ENCODE measurements around the gene HID1.
A peak's percentile ranks its signal among the peaks of the same experiment; 100 is the strongest.
"Not testable (repeated sequence)": the region's sequence is repeated elsewhere in the genome, so short reads cannot be mapped to it uniquely, and the experiment has no call there.

The HID1 gene

DNA sequence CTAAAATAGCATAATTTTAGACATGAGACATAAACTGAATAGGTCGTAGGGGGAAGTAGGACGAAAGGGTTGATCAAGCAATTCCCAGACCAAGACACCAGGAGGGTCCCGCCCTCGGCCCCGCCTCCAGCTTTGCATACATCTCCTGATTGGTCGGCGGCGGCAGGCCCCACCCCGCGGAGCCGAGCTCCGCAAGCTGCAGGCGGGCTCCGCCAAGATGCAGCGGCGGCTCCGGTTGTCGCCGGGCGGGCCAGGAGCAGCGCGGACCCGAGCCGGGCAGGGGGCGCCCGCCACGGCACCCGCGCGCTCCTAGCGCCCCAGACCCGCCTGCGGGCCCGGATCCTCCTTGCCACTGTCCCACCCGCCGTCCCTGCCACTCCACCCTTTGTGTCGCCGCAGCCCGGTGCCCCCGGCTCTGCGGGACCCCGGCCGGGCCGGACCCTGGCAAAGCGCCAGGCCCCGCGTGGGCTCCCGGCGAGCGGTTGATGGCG lies 14.9 kb upstream of the HID1 start, which contains the start of gene CDR2L:
CDR2L (plus strand) TSS at position 215 of the 491 bp plus-strand sequence. CDS start 412 bp downstream, outside the sequence.
- H3K9me3 Mint-ChIP-seq, result no peaks in the 10 kb centered on the region
- peak within 1 kb of the TSS; percentile 84 to 87 for H3K4me3 Mint-ChIP-seq
- H3K4me1 Mint-ChIP-seq, result peaks cover 7 to 21% of the 10 kb centered on the region in 2 donors
- H3K27me3 Mint-ChIP-seq, result peaks cover 21 to 50% of the 10 kb centered on the region in 2 donors
- DNase-seq (peak; percentile 88), ATAC-seq (replicated peaks) (peak; percentile 97 to 98)
- no peaks in the 10 kb centered on the region for H3K36me3 Mint-ChIP-seq
- H3K27ac Mint-ChIP-seq, result peak within 1 kb of the TSS; percentile 91

DNA sequence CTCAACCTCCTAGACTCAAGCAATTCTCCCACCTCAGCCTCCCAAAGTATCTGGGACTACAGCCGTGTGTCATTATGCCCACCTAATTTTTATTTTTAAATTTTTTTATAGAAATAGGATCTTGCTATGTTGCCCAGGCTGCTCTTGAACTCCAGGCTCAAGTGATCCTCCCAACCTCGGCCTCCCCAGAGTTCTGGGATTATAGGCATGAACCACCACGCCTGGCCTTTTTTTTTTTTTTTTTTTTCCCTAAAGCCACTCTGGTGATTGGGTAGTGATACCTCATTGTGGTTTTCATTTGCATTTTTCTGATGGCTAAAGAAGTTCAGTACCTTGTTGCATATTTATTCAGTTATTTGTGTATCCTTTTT lies 13.6 kb upstream of the HID1 start:
- Mint-ChIP-seq H3K4me1 (peaks cover 12 to 29% of the 10 kb centered on the region in 2 donors), H3K27ac (no peak overlapping the region), H3K27me3 (peaks cover 18 to 40% of the 10 kb centered on the region in 2 donors), H3K4me3 (no peak overlapping the region), H3K9me3 (no peaks in the 10 kb centered on the region), H3K36me3 (no peaks in the 10 kb centered on the region)
- no peak for ATAC-seq (replicated peaks)
- no peak for DNase-seq

DNA sequence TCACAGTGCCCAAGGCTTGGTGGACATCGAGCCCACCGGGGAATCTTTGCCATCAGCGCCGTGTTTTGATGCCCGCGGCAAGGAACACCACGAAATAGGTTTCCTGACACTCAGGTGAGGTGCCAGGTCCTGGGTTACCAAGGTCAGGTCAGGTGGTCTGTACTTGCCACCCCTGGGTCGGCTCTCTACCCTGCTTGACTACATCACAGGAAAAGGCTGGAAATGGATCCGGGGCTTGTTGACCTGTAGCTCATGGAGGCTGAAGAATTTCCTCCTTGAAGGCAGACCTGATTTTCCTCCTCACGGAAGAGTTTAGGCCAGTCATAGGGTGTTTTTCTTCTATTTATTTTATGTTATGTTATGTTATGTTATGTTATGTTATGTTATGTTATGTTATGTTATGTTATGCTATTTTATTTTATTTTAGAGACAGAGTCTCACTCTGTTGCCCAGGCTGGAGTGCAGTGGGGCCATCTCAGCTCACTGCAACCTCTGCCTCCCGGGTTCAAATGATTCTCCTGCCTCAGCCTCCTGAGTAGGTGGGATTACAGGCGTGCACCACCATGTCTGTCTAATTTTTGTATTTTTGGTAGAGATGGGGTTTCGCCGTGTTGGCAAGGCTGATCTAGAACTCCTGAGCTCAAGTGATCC lies 10.2 kb upstream of the HID1 start:
- DNase-seq; H3K9me3 Mint-ChIP-seq; H3K27ac Mint-ChIP-seq; ATAC-seq (replicated peaks); H3K36me3 Mint-ChIP-seq: not testable (repeated sequence)
- peaks cover 23 to 24% of the 10 kb centered on the region in 2 donors for H3K27me3 Mint-ChIP-seq
- H3K4me3 Mint-ChIP-seq, result peak overlapping the region; percentile 87 to 89
- peaks cover 12 to 27% of the 10 kb centered on the region in 2 donors for H3K4me1 Mint-ChIP-seq

DNA sequence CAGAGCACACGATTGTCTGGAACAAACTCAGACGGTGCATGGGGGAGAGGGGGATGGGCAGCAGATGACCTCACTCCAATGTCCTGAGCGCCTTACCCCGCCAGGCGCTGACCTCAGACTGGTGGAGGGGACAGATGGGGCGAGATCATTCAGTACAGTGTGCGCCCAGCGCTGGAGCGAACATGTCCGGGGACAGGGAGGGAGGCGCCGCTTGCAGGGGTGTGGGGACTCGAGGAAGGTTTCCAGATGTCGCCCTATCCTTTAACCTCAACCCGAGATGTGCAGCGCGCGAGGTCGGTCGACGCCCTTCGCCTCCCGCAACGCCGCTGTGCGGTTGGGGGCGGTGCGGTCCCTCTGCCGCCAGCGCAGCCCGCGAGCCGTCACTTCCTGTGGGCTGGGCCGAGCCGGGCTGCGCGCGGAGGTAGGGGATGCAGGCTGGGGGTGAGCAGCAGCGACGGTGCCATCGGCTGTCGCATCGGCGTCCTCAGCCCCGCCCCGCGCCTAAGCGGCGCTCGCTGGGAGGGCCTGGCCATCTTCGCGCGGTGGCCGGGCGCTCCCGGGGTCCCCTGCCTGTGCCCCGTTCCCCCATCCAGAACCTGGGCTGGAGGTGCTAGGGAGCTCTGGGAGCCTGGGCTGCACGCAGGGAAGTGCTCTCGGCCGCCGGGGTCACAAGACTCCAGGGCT lies 9.6 kb upstream of the HID1 start:
- H3K27ac Mint-ChIP-seq, result peak overlapping the region; percentile 70
- ATAC-seq (replicated peaks), result peak; percentile 93 to 96
- H3K36me3 Mint-ChIP-seq, result no peaks in the 10 kb centered on the region
- DNase-seq, result peak; percentile 37
- peaks cover 25 to 26% of the 10 kb centered on the region in 2 donors for H3K27me3 Mint-ChIP-seq
- H3K4me1 Mint-ChIP-seq, result peaks cover 11 to 24% of the 10 kb centered on the region in 2 donors
- no peaks in the 10 kb centered on the region for H3K9me3 Mint-ChIP-seq
- H3K4me3 Mint-ChIP-seq, result peak overlapping the region; percentile 87 to 89

DNA sequence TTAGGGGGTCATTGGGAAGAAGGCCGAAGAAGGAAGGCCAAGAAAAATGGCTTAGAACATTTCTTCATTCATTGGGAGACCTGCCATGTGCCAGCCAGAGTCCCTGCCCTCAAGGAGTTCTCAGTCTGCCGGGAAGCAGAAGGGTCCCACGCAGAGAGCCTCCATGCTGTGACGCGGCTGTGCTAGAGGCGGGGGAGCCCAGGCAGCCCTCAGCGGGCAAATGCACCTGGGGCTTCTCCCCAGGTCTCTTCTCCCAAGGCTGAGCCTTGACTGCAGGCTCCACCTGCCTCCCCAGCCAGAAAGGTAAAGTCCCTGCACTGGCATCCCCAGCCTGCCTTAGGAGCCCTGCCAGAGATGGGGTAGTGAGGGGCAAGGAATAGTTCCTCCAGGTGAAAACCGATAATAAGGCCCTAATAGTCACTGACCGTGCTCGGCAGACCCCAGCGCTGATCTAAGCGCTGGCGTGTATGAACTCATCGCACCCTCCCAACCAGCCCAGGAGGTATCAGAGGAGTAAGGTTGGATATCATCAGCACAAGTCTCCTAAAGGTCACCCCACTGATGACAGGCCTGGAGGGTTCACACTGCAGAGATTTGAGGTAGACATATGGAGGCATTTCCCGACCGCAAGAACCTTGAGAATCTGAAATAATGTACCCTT lies 8.9 kb upstream of the HID1 start:
- Mint-ChIP-seq H3K4me3 (peak overlapping the region; percentile 87 to 89), H3K27me3 (peaks cover 25 to 26% of the 10 kb centered on the region in 2 donors), H3K4me1 (peaks cover 8 to 18% of the 10 kb centered on the region in 2 donors), H3K9me3 (no peaks in the 10 kb centered on the region), H3K27ac (peak overlapping the region; percentile 70), H3K36me3 (no peaks in the 10 kb centered on the region)
- DNase-seq (no peak), ATAC-seq (replicated peaks) (peak in 1 of 2 donors; percentile 3)

DNA sequence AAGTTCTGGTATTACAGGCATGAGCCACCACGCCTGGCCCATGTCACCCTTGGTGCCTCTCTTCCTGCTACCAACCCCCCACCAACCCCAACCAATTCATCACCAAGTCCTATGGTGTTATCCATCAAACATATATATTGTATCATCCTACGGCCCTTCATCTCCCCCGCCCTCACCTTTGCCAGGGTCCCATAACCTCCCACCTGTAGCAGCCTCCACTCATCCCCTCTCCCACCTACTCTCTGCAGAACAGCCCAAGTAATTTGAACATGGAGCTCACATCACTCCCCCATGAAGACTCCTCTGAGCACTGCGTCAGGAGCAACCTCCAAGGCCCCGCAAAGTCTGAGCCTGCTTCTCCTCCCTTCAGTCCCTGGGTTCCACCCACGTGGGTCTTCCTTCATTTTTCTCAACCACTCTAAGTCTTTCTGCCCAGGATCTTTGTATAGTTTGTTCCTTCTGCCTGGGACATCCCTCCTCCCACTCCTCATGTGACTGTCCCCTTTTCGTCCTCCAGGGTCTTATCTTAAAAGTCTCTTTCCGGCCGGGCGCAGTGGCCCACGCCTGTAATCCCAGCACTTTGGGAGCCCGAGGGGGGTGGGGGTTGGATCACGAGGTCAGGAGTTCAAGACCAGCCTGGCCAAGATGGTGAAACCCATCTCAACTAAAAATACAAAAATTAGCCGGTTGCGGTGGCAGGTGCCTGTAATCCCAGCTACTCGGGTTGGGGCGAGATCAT lies 7.0 kb upstream of the HID1 start:
- Mint-ChIP-seq H3K27ac (no peak overlapping the region), H3K9me3 (no peaks in the 10 kb centered on the region), H3K36me3 (no peaks in the 10 kb centered on the region), H3K4me3 (no peak overlapping the region), H3K27me3 (peaks cover 17 to 25% of the 10 kb centered on the region in 2 donors), H3K4me1 (peaks cover 8 to 18% of the 10 kb centered on the region in 2 donors)
- DNase-seq, result no peak
- ATAC-seq (replicated peaks), result no peak

DNA sequence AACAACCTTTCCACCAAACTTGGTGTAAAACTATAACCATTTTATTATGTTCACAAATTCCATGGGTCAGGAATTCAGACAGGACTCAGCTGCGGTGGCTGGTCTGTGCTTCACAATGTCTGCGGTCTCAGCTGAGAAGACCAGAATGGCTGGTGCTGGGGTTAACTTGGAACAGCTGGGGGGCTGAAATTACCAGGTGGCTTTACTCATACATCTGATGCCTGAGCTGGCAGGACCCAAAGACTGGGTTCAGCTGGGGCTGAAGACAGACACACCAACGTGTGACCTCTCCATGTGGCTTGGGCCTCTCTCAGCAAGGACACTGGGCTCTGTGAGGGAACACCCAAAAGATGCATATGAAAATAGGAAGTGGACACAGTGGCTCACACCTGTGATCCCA lies 5.7 kb upstream of the HID1 start:
- Mint-ChIP-seq H3K36me3 (no peaks in the 10 kb centered on the region), H3K4me3 (no peak overlapping the region), H3K27ac (peak overlapping the region; percentile 20), H3K9me3 (no peaks in the 10 kb centered on the region), H3K4me1 (peaks cover 8 to 18% of the 10 kb centered on the region in 2 donors), H3K27me3 (peaks cover 30% of the 10 kb centered on the region in 2 donors)
- DNase-seq (no peak), ATAC-seq (replicated peaks) (no peak)

DNA sequence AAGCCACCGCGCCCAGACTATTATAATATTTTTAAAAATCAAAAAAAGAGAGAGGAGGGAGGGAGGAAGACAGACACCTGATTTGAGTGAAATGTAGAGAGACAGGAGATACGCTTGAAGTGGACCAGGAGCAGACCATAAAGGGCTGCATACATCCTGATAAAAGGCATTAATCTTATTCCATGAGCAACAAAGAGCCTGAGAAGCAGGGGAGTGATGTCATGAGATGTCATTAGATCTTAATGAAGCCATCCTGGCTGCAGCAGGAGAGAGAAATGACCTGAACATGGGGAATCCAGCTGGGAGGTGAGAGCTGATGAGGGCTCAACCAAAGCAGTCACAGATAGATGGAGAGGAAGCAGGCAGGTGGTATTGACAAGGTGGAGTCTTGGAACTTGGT lies 5.2 kb upstream of the HID1 start:
- peaks cover 35% of the 10 kb centered on the region in 2 donors for H3K27me3 Mint-ChIP-seq
- DNase-seq, result no peak
- H3K4me3 Mint-ChIP-seq, result no peak overlapping the region
- peaks cover 11 to 22% of the 10 kb centered on the region in 2 donors for H3K4me1 Mint-ChIP-seq
- no peaks in the 10 kb centered on the region for H3K9me3 Mint-ChIP-seq
- H3K27ac Mint-ChIP-seq, result no peak overlapping the region
- H3K36me3 Mint-ChIP-seq, result no peaks in the 10 kb centered on the region
- no peak for ATAC-seq (replicated peaks)

DNA sequence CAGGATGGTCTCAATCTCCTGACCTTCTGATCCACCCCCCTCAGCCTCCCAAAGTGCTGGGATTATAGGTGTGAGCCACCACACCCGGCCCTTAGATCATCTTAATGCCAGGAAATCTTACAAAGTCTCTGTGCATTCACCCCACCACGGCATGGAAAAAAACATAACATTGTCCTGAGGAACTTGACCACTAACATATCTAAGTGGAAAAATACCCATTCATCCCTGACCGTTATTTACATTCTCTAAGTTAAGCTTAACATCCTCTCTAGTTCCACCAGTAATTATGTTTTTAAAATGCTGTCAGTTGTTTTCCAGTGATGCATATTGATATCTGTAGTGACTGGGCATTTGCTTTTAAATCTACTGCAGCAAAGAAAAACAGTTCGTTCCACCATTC lies 3.4 kb upstream of the HID1 start:
- Mint-ChIP-seq H3K27ac (no peak overlapping the region), H3K27me3 (peaks cover 44 to 48% of the 10 kb centered on the region in 2 donors), H3K4me3 (no peak overlapping the region), H3K36me3 (no peaks in the 10 kb centered on the region), H3K4me1 (peaks cover 11 to 19% of the 10 kb centered on the region in 2 donors), H3K9me3 (no peaks in the 10 kb centered on the region)
- ATAC-seq (replicated peaks) (no peak), DNase-seq (no peak)

DNA sequence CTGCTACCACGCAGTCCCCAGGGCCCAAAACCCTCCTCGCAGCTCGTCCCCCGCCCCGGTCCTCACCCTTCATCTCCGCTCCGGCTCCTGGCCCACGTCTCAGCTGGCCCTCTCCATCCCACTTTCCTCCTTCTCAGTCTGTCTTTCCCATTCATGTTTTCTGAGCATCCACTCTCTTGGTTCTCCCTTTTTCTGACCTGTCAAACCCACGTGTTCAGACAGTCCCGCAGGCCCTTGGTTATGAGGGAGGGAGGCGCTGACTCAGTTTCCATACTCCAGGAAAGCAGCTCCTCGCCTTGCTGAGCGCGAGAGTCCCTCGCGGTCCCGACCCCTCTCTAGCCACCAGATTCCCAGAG lies 392 bp upstream of the HID1 start:
- peak overlapping the region; percentile 86 for H3K27ac Mint-ChIP-seq
- H3K36me3 Mint-ChIP-seq, result no peaks in the 10 kb centered on the region
- DNase-seq (no peak), ATAC-seq (replicated peaks) (no peak)
- peak overlapping the region; percentile 83 to 84 for H3K4me3 Mint-ChIP-seq
- peaks cover 11 to 15% of the 10 kb centered on the region in 2 donors for H3K4me1 Mint-ChIP-seq
- no peaks in the 10 kb centered on the region for H3K9me3 Mint-ChIP-seq
- peaks cover 28 to 48% of the 10 kb centered on the region in 2 donors for H3K27me3 Mint-ChIP-seq

DNA sequence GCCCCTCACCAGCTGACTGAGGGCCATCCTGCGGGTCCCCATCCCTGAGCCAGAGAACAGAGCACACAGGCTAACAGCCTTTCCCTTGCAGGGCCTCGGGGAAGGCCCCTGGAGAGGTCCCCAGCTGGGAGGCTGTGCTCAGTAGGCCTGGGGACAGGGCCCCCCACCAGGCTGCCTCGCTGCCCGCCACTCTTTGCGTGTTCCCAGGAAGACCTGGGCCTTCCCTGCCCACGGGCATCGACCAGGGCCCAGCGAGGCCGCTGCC lies 785 bp downstream of the HID1 start:
- Mint-ChIP-seq H3K27ac (no peak overlapping the region), H3K4me3 (peak overlapping the region; percentile 53 to 84), H3K9me3 (no peaks in the 10 kb centered on the region), H3K36me3 (no peaks in the 10 kb centered on the region), H3K27me3 (peaks cover 25 to 45% of the 10 kb centered on the region in 2 donors), H3K4me1 (peaks cover 8 to 15% of the 10 kb centered on the region in 2 donors)
- no peak for DNase-seq
- peak; percentile 8 to 17 for ATAC-seq (replicated peaks)

DNA sequence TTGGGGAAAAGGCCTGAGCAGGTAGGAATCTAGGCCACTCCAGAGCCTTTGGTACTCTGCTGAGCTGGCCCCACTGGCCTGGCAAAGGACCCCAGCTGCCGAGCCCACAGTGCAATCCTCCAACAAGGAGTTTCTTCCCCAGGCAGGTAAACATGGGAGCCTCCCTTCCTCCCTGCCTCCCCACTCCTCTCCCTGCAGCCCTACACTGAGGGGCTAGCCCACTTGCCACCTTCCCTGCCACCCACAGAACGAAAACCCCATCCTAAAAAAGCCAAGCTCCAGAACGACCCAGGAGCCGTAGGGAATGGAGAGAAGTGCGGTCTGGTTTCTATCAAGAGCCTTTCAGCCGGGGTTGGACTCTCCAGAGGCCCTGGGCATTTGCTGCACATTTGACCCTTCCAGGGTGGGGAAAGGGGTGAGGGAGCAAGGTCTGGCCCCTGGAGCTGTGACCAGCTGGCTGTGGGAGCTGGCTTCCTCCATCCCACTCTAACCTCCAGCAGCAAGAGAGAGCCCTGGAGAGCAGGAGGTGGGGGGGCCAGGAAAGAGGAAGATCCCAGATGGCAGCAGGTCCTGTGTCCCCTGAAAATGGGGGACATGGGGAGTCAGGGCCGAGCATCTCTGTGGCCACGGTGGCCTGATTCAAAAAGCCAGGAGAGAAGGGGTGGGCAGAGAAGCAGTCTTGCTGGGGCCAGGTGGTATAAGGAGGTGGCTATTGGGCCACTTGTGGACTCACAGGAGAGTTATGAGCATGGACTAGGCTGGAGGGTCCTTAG lies 1.3 kb downstream of the HID1 start:
- DNase-seq (no peak), ATAC-seq (replicated peaks) (no peak)
- Mint-ChIP-seq H3K27me3 (peaks cover 25 to 45% of the 10 kb centered on the region in 2 donors), H3K27ac (no peak overlapping the region), H3K4me3 (peak overlapping the region; percentile 48 to 84), H3K9me3 (no peaks in the 10 kb centered on the region), H3K4me1 (peaks cover 8 to 15% of the 10 kb centered on the region in 2 donors), H3K36me3 (no peaks in the 10 kb centered on the region)

DNA sequence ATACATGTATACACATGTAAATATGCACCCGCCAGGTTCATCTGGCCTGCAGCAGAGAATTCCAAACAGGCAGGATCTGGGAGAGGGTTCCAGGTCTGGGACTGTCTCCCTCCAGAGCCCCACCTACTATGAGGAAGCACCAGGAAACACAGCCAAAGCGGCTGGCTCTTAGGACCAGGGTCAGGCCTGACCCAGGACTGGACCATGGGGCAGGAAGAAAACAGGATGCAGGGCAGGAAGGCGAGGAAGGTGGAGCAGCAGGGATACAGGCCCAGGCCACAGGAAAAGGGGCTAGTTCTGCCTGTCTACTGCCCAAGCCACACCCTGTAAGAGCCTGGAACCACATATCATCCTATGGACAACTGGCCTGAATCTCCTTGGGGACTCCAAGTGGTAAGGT lies 2.2 kb downstream of the HID1 start:
- no peaks in the 10 kb centered on the region for H3K9me3 Mint-ChIP-seq
- DNase-seq (no peak), ATAC-seq (replicated peaks) (no peak)
- H3K27ac Mint-ChIP-seq, result no peak overlapping the region
- no peaks in the 10 kb centered on the region for H3K36me3 Mint-ChIP-seq
- H3K4me3 Mint-ChIP-seq, result no peak overlapping the region
- peaks cover 8 to 15% of the 10 kb centered on the region in 2 donors for H3K4me1 Mint-ChIP-seq
- peaks cover 24 to 48% of the 10 kb centered on the region in 2 donors for H3K27me3 Mint-ChIP-seq
